Upper lobe of right lung (tissue), 1 donor: ENCODE measurements around the gene HSP90AB1. TPM values are rescaled to one million over a fixed set of nuclear protein-coding genes. Genes with fewer than 3 reads are reported as not detected.

ENCODE experiments used
- ATAC-seq: fragments of 200-7000 bp; cut with Tn5 transposase; one replicate; pipeline ENCODE4 v1.9.1; 2020; ENCODE audit warnings: mild to moderate bottlenecking, moderate library complexity
- DNase-seq: peaks from one replicate; pipeline ENCODE4 v3.0.0-alpha.2; 2020
- H3K27ac ChIP-seq: fragments of 200-600 bp; one replicate; pipeline ENCODE4 v1.8.0; 2022
- H3K27me3 ChIP-seq: fragments of 200-600 bp; one replicate; pipeline ENCODE4 v1.8.0; 2022; ENCODE audit warnings: mild to moderate bottlenecking
- H3K36me3 ChIP-seq: fragments of 200-600 bp; one replicate; pipeline ENCODE4 v1.8.0; 2022
- H3K4me1 ChIP-seq: fragments of 200-600 bp; one replicate; pipeline ENCODE4 v1.8.0; 2022
- H3K4me3 ChIP-seq: fragments of 200-600 bp; one replicate; pipeline ENCODE4 v1.8.0; 2022; ENCODE audit warnings: mild to moderate bottlenecking
- H3K9me3 ChIP-seq: fragments of 200-600 bp; one replicate; pipeline ENCODE4 v1.8.0; 2022
- intact Hi-C: fragments of 100-400 bp; cut with DNase I; formaldehyde crosslinking; loops from one replicate; pipeline ENCODE4 v1.11.0; 2022
- total RNA-seq: library from RNA; stranded (reverse); fragmentation: NEBNext Ultra II Directional; extraction: Animal tissue kit (Norgen Biotek cat#: 25700); gene quantifications from one replicate; pipeline ENCODE4 v1.2.1, GENCODE V29; 2021
- TF ChIP-seq, protein P1 (sequence below): fragments of 200-600 bp; IDR thresholded peaks from one replicate; pipeline ENCODE4 v1.8.0; 2022; ENCODE audit warnings: antibody characterized with exemption
- donor health status: DM: no; HTN: yes; CAD: no; lungs with severe emphysema.

HSP90AB1 gene
- total RNA-seq, 1 donor from 2014 or later = 660 TPM

DNA sequence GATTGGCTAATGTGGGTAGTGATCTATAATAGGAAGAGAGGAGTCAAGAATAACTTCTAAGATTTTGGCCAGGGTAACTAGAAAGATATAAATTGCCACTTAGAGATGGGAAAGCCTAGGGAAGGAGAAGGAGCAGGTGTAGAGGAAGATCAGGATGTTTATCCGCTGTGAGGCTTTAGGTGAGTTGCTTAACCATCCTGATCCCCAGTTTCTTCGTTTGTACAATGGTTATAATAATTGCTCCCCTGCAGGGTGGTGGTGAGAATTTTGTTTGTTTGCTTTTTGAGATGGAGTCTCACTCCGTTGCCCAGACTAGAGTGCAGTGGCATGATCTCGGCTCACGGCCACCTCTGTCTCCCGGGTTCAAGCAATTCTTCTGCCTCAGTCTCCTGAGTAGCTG lies 32.6 kb upstream of the HSP90AB1 start:
- no peaks in the 10 kb centered on the region for H3K9me3 ChIP-seq
- H3K36me3 ChIP-seq = no peaks in the 10 kb centered on the region
- no peak overlapping the region for H3K27ac ChIP-seq
- TF ChIP-seq, protein P1, sequence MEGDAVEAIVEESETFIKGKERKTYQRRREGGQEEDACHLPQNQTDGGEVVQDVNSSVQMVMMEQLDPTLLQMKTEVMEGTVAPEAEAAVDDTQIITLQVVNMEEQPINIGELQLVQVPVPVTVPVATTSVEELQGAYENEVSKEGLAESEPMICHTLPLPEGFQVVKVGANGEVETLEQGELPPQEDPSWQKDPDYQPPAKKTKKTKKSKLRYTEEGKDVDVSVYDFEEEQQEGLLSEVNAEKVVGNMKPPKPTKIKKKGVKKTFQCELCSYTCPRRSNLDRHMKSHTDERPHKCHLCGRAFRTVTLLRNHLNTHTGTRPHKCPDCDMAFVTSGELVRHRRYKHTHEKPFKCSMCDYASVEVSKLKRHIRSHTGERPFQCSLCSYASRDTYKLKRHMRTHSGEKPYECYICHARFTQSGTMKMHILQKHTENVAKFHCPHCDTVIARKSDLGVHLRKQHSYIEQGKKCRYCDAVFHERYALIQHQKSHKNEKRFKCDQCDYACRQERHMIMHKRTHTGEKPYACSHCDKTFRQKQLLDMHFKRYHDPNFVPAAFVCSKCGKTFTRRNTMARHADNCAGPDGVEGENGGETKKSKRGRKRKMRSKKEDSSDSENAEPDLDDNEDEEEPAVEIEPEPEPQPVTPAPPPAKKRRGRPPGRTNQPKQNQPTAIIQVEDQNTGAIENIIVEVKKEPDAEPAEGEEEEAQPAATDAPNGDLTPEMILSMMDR = no peak
- ATAC-seq (no peak), DNase-seq (no peak)
- peaks cover 25% of the 10 kb centered on the region for H3K4me1 ChIP-seq
- intact Hi-C loops = no loop called here
- no peaks in the 10 kb centered on the region for H3K27me3 ChIP-seq
- H3K4me3 ChIP-seq = no peak overlapping the region

DNA sequence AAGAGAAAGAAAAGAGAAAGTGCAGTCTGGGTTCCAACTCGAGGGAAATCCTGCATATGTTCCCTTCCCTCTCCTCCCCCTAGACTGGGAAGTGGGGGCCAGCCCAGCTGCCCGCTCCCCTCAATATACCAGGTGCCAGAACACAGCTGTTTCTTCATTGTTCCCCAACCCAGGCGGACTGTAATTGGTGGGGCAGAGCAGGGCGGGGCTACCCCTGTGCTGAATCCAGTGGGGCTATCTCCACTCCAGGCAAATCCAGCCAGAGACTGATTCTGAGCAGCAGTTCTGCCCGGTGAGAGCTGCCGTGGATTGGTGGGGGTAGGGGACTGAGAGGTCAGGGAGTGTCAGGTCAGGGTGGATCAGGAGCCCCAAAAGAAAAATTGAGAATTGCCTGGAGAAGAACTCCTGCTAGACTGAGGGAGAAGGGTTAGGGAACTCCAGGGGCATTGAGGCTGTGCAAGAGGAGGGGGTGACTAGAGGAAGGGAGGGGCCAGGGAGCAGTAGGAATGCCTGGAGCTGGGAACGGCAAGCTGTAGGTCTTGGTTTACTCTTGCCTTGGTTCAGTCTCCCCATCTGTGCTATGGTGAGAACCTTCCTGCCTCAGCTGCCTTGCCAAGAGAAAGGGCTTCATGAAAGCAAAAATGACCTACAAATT lies 30.1 kb upstream of the HSP90AB1 start, which contains the start of gene MYMX:
TSS of gene MYMX (plus strand) at position 250 of the 655 bp plus-strand sequence. CDS start 546 bp downstream, outside the sequence.
- Histone ChIP-seq H3K4me1 (peaks cover 42% of the 10 kb centered on the region), H3K4me3 (no peak within 1 kb of the TSS), H3K27ac (peak within 1 kb of the TSS; percentile 84), H3K27me3 (no peaks in the 10 kb centered on the region), H3K36me3 (no peaks in the 10 kb centered on the region), H3K9me3 (no peaks in the 10 kb centered on the region)
- intact Hi-C loops = no loop called here
- TF ChIP-seq, protein P1 = no peak
- DNase-seq = no peak
- ATAC-seq = no peak

GRCh38 chr6:44217332-44218143 lies 29.4 kb upstream of the HSP90AB1 start:
- Histone ChIP-seq H3K4me3 (no peak overlapping the region), H3K27me3 (no peaks in the 10 kb centered on the region), H3K9me3 (no peaks in the 10 kb centered on the region), H3K27ac (peak overlapping the region; percentile 84), H3K4me1 (peaks cover 49% of the 10 kb centered on the region), H3K36me3 (no peaks in the 10 kb centered on the region)
- intact Hi-C loops = no loop called here
- TF ChIP-seq, protein P1 = no peak
- ATAC-seq (no peak), DNase-seq (peak; percentile 75)

GRCh38 chr6:44219053-44219814 lies 27.7 kb upstream of the HSP90AB1 start:
- TF ChIP-seq, protein P1 = no peak
- intact Hi-C loops = no loop called here
- no peaks in the 10 kb centered on the region for H3K36me3 ChIP-seq
- peak overlapping the region; percentile 62 for H3K4me3 ChIP-seq
- DNase-seq (peak; percentile 94), ATAC-seq (peak; percentile 80)
- no peaks in the 10 kb centered on the region for H3K9me3 ChIP-seq
- H3K27ac ChIP-seq = peak overlapping the region; percentile 84
- H3K27me3 ChIP-seq = no peaks in the 10 kb centered on the region
- peaks cover 60% of the 10 kb centered on the region for H3K4me1 ChIP-seq
